HT-29 (cell line): Measurements from ENCODE around the gene CERS5. TPM values are rescaled to one million over a fixed set of nuclear protein-coding genes. Genes with fewer than 3 reads are reported as not detected.
A peak's percentile ranks its signal among the peaks of the same experiment; 100 is the strongest.
"Not testable (repeated sequence)": the region's sequence is repeated elsewhere in the genome, so short reads cannot be mapped to it uniquely, and the experiment has no call there.

Source experiments
- DNase-seq: peaks from one replicate; pipeline ENCODE4 v3.0.0-alpha.2; 2015; ENCODE audit warnings: low spot score
- total RNA-seq: library from RNA; depleted of rRNA; stranded (reverse); fragments of >200 nt; shearing (Covaris generic); gene quantifications from 2 replicates; pipeline ENCODE4 v1.2.3, GENCODE V29; 2014

Gene CERS5
- total RNA-seq, 1 experiment from 2014 or later: 20.5 TPM

GRCh38 chr12:50187084-50187900, 20.1 kb upstream of the CERS5 start:
- DNase-seq: no peak

- no peak for DNase-seq
Observed at GRCh38 chr12:50186681-50187080, 19.5 kb upstream of the CERS5 start.

GRCh38 chr12:50185970-50186663, 18.9 kb upstream of the CERS5 start:
- DNase-seq: no peak

- DNase-seq: no peak
Observed at GRCh38 chr12:50185301-50185895, 18.2 kb upstream of the CERS5 start.

GRCh38 chr12:50184261-50184660, 17.1 kb upstream of the CERS5 start:
- DNase-seq: no peak

GRCh38 chr12:50182461-50182860, 15.3 kb upstream of the CERS5 start:
- DNase-seq: no peak

- no peak for DNase-seq
Observed at GRCh38 chr12:50181691-50182090, 14.5 kb upstream of the CERS5 start.

- DNase-seq: no peak
Observed at GRCh38 chr12:50175716-50176026, 8.5 kb upstream of the CERS5 start.

GRCh38 chr12:50174971-50175715, 8.0 kb upstream of the CERS5 start:
- peak; percentile 81 for DNase-seq

GRCh38 chr12:50166799-50167048, 445 bp downstream of the CERS5 start:
- no peak for DNase-seq

GRCh38 chr12:50164963-50165362, 2.2 kb downstream of the CERS5 start:
- no peak for DNase-seq

GRCh38 chr12:50162230-50162629, 4.9 kb downstream of the CERS5 start:
- no peak for DNase-seq

GRCh38 chr12:50160643-50161042, 6.5 kb downstream of the CERS5 start:
- DNase-seq: no peak

- no peak for DNase-seq
Observed at GRCh38 chr12:50157259-50157658, 9.9 kb downstream of the CERS5 start.

GRCh38 chr12:50156641-50157040, 10.5 kb downstream of the CERS5 start:
- DNase-seq: no peak

- not testable (repeated sequence) for DNase-seq
Observed at GRCh38 chr12:50154947-50155346, 12.2 kb downstream of the CERS5 start.

GRCh38 chr12:50151047-50151687, 16.0 kb downstream of the CERS5 start:
- no peak for DNase-seq

- DNase-seq: no peak
Observed at GRCh38 chr12:50149311-50149710, 17.9 kb downstream of the CERS5 start.

GRCh38 chr12:50148011-50148410, 19.2 kb downstream of the CERS5 start:
- not testable (repeated sequence) for DNase-seq

GRCh38 chr12:50147281-50147680, 19.9 kb downstream of the CERS5 start:
- no peak for DNase-seq

GRCh38 chr12:50145439-50145838, 21.7 kb downstream of the CERS5 start:
- DNase-seq: no peak

GRCh38 chr12:50142993-50143392, 24.2 kb downstream of the CERS5 start:
- no peak for DNase-seq
